CD14-positive monocyte (primary cell): ENCODE measurements around the gene BAX. TPM values are rescaled to one million over a fixed set of nuclear protein-coding genes. Genes with fewer than 3 reads are reported as not detected.

Source experiments
- DNase-seq, 3 donors: peaks; one replicate each; pipeline ENCODE4 v3.0.0-alpha.2; 2011 to 2022
- H2AFZ ChIP-seq: 2 replicates; pipeline ENCODE4 v1.6.0; 2012; ENCODE audit warnings: mild to moderate bottlenecking, low read depth, low read length, inconsistent platforms; ENCODE audit not compliant: insufficient read depth, poor library complexity, severe bottlenecking
- H3K27ac ChIP-seq, 2 donors: 1 replicate in 1 of 2; 2 replicates in 1 of 2; pipeline ENCODE4 v1.5.1; 2012 to 2013; ENCODE audit warnings: low read length in 2 of 2, control low read depth in 1 of 2, inconsistent platforms in 1 of 2, low read depth in 1 of 2, mild to moderate bottlenecking in 1 of 2
- H3K27me3 ChIP-seq, 2 donors: one replicate each; pipeline versions ENCODE4 v1.6.0 to v1.6.1; 2011 to 2013; ENCODE audit warnings: low read length in 2 of 2; ENCODE audit not compliant: control insufficient read depth in 2 of 2, insufficient read depth in 2 of 2
- H3K36me3 ChIP-seq, 2 donors: replicated peaks in 1 of 2; 1 replicate in 1 of 2; 2 replicates in 1 of 2; pipeline versions ENCODE4 v1.5.1 to v1.6.1; 2012 to 2013; ENCODE audit warnings: low read length in 2 of 2, control low read depth in 1 of 2, inconsistent platforms in 1 of 2, mild to moderate bottlenecking in 1 of 2; ENCODE audit not compliant: insufficient read depth in 2 of 2, control insufficient read depth in 1 of 2
- H3K4me1 ChIP-seq, 2 donors: 1 replicate in 1 of 2; 2 replicates in 1 of 2; pipeline versions ENCODE4 v1.5.1 to v1.6.1; 2012 to 2013; ENCODE audit warnings: low read length in 2 of 2, control low read depth in 1 of 2, inconsistent platforms in 1 of 2, mild to moderate bottlenecking in 1 of 2, moderate library complexity in 1 of 2; ENCODE audit not compliant: insufficient read depth in 2 of 2, control insufficient read depth in 1 of 2
- H3K4me2 ChIP-seq: replicated peaks from 2 replicates; pipeline ENCODE3; 2012; ENCODE audit warnings: low read length, moderate library complexity, mild to moderate bottlenecking; ENCODE audit not compliant: poor library complexity, severe bottlenecking; ENCODE audit errors: extremely low read depth
- H3K4me3 ChIP-seq, 3 experiments: fragments of 200-600 bp in 1 of 3; sonication (generic) in 1 of 3; replicated peaks in 1 of 3; 1 replicate in 2 of 3; 2 replicates in 1 of 3; pipeline ENCODE4 v1.5.1; 2011 to 2013; ENCODE audit warnings: low read length in 3 of 3, mild to moderate bottlenecking in 3 of 3, control low read depth in 2 of 3, low read depth in 2 of 3, inconsistent platforms in 1 of 3, moderate library complexity in 1 of 3
- H3K79me2 ChIP-seq: 2 replicates; pipeline ENCODE4 v1.6.0; 2012; ENCODE audit warnings: mild to moderate bottlenecking, control low read depth, inconsistent platforms, low read length, moderate library complexity; ENCODE audit not compliant: insufficient read depth
- H3K9ac ChIP-seq: 2 replicates; pipeline ENCODE4 v1.6.0; 2017; ENCODE audit warnings: low read length, mild to moderate bottlenecking; ENCODE audit not compliant: insufficient read depth, poor library complexity, severe bottlenecking
- H3K9me3 ChIP-seq, 2 donors: replicated peaks in 1 of 2; 1 replicate in 1 of 2; 2 replicates in 1 of 2; pipeline versions ENCODE4 v1.5.1 to v1.6.1; 2012 to 2013; ENCODE audit warnings: low read length in 2 of 2, control low read depth in 1 of 2; ENCODE audit not compliant: control insufficient read depth in 1 of 2, insufficient read depth in 1 of 2
- H4K20me1 ChIP-seq: 2 replicates; pipeline ENCODE4 v1.6.0; 2012; ENCODE audit warnings: mild to moderate bottlenecking, low read length, control low read depth, moderate library complexity; ENCODE audit not compliant: insufficient read depth
- H3K27ac Mint-ChIP-seq, 7 donors: one replicate each; pipeline ENCODE4 v1.8.0; 2020; ENCODE audit warnings: mild to moderate bottlenecking in 7 of 7, mixed read lengths in 7 of 7, moderate library complexity in 6 of 7, inconsistent platforms in 2 of 7
- H3K27me3 Mint-ChIP-seq, 3 donors: one replicate each; pipeline ENCODE4 v1.8.0; 2021 to 2022; ENCODE audit warnings: low read depth in 3 of 3, mild to moderate bottlenecking in 3 of 3, mixed read lengths in 3 of 3, moderate library complexity in 3 of 3, inconsistent platforms in 1 of 3
- H3K36me3 Mint-ChIP-seq, 2 donors: one replicate each; pipeline ENCODE4 v1.8.0; 2020; ENCODE audit warnings: mixed read lengths in 2 of 2, inconsistent platforms in 1 of 2, mild to moderate bottlenecking in 1 of 2
- H3K4me1 Mint-ChIP-seq: one replicate; pipeline ENCODE4 v1.8.0; 2020; ENCODE audit warnings: mild to moderate bottlenecking, mixed read lengths
- H3K4me3 Mint-ChIP-seq, 2 donors: one replicate each; pipeline ENCODE4 v1.8.0; 2020; ENCODE audit warnings: mild to moderate bottlenecking in 2 of 2, mixed read lengths in 2 of 2, moderate library complexity in 1 of 2
- H3K9me3 Mint-ChIP-seq, 7 donors: one replicate each; pipeline ENCODE4 v1.8.0; 2020 to 2022; ENCODE audit warnings: mixed read lengths in 7 of 7, mild to moderate bottlenecking in 6 of 7, moderate library complexity in 6 of 7, inconsistent platforms in 2 of 7
- WGBS: methylation state at CpG from one replicate; pipeline ENCODE4 v1.1.5; 2013; ENCODE audit warnings: missing lambda C conversion rate; ENCODE audit not compliant: insufficient coverage; 5-methylcytosine and 5-hydroxymethylcytosine counted together
- intact Hi-C, 2 donors: fragments of 100-400 bp; cut with micrococcal nuclease; formaldehyde crosslinking; loops; one replicate each; pipeline versions ENCODE4 v1.15.0 to v1.15.1; 2023
- polyA plus RNA-seq, 3 donors: library from polyadenylated mRNA; depleted of rRNA in 1 of 3; unstranded in 2 of 3; stranded (reverse) in 1 of 3; fragments of 300-500 nt in 2 of 3; fragments of >200 nt in 1 of 3; fragmentation: Illumina TruSeq in 2 of 3; gene quantifications; 1 replicate in 2 of 3; 2 replicates in 1 of 3; pipeline ENCODE4 v1.2.3, GENCODE V29; 2012 to 2021
- TF ChIP-seq, protein P1 (sequence below): fragments of 200-600 bp; IDR thresholded peaks from one replicate; pipeline ENCODE4 v1.8.0; 2022; ENCODE audit warnings: antibody characterized with exemption, mild to moderate bottlenecking

The BAX gene
- polyA plus RNA-seq, 3 donors, result 69.2 to 135 (median 80.5) TPM

DNA sequence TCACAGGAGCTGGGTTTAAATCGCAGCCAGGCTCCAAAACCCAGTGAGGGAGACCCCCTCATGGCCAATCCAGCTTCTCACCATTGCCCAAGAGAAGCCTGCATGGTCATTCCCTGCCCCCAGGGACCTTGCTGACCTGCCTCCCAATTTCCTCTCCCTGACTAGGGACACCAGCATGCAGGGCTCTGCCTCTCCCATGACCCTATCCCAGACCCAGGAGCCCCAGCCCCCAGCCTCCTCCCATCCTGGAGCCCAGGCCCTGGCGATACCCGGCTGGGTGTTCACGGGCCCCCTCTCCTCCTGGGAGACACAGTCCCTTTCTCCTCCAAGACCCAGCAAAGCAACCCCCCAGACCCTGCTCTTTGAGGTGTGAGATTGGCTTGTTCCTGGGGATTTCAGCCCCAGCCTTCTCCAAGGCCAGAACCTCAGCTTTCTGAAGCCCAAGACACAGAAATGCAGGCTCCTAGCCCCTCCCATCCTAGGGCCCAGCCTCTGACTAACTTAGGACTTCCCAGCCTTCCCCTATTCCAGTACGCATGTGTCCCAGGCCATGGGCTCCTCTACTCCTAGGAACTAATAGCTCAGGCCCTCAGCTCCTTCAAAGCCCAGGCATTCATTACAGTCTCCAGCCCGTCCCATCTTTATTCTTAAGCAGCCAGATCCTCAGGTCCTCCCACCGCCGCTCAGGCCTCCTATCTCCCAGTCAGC, 37.4 kb downstream of the BAX start:
- H3K27ac Mint-ChIP-seq, result peak overlapping the region; percentile 91 to 99 (median 97)
- H4K20me1 ChIP-seq, result peaks cover 8% of the 10 kb centered on the region
- H3K36me3 Mint-ChIP-seq, result peaks cover 22 to 45% of the 10 kb centered on the region in 2 donors
- peak overlapping the region; percentile 78 to 98 (median 93) for H3K4me3 ChIP-seq
- intact Hi-C loops, result loop anchor here in 1 of 2 donors (10.0 kb wide), 1 partner anchor 667 kb away; the partner anchor contains the start of gene EMP3
- H3K27ac ChIP-seq, result peak overlapping the region; percentile 86 to 94
- peaks cover 65% of the 10 kb centered on the region for H3K79me2 ChIP-seq
- TF ChIP-seq, protein P1, sequence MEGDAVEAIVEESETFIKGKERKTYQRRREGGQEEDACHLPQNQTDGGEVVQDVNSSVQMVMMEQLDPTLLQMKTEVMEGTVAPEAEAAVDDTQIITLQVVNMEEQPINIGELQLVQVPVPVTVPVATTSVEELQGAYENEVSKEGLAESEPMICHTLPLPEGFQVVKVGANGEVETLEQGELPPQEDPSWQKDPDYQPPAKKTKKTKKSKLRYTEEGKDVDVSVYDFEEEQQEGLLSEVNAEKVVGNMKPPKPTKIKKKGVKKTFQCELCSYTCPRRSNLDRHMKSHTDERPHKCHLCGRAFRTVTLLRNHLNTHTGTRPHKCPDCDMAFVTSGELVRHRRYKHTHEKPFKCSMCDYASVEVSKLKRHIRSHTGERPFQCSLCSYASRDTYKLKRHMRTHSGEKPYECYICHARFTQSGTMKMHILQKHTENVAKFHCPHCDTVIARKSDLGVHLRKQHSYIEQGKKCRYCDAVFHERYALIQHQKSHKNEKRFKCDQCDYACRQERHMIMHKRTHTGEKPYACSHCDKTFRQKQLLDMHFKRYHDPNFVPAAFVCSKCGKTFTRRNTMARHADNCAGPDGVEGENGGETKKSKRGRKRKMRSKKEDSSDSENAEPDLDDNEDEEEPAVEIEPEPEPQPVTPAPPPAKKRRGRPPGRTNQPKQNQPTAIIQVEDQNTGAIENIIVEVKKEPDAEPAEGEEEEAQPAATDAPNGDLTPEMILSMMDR, result no peak
- H3K9ac ChIP-seq, result peak overlapping the region; percentile 85
- no peaks in the 10 kb centered on the region for H3K27me3 ChIP-seq
- peaks cover 26% of the 10 kb centered on the region for H3K4me1 Mint-ChIP-seq
- peaks cover 25 to 40% of the 10 kb centered on the region in 2 donors for H3K4me1 ChIP-seq
- peaks cover 18 to 33% of the 10 kb centered on the region in 2 donors for H3K36me3 ChIP-seq
- H3K4me3 Mint-ChIP-seq, result peak overlapping the region; percentile 92 to 94
- peak overlapping the region; percentile 95 for H2AFZ ChIP-seq
- H3K27me3 Mint-ChIP-seq, result peaks cover 0 to 3% (median 0%) of the 10 kb centered on the region in 3 donors
- WGBS, result 21% methylated on average over 4 of the region's 8 CpGs
- H3K9me3 ChIP-seq, result no peaks in the 10 kb centered on the region
- peaks cover 0 to 1% (median 0%) of the 10 kb centered on the region in 7 donors for H3K9me3 Mint-ChIP-seq
- peak overlapping the region; percentile 98 for H3K4me2 ChIP-seq
- DNase-seq, result peak; percentile 39 to 91 (median 50)

DNA sequence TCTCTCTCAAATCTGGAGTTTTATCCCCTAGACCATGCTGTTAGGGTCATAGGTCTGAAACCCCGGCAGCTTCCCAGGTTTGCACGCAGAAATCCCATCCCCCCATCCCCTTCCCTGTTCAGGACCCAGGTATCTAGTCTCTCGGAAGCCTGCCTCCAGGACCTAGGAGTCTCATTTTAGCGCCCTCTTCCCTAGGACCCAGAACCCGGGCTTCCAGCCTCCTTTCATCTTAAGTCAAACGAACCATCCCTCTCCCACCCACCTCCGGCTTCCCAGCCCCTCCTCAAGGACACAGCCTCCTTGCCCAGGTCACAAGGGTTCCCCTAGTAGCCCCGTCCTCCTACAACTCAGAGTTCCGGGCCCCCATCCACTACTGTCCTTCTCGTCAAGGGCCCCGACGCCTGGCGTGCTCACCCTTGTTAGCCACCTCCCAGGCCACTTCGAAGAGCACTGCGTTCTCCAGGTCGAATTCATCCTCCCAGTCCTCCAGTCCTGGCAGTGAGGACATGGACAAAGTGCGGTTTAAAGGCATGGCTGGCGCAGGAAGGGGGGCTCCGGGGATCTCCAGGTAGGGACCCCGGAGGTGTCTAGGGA, 38.0 kb downstream of the BAX start:
- peaks cover 25 to 40% of the 10 kb centered on the region in 2 donors for H3K4me1 ChIP-seq
- WGBS, result 0% methylated on average over 16 of the region's 20 CpGs
- H3K36me3 ChIP-seq, result peaks cover 18 to 27% of the 10 kb centered on the region in 2 donors
- peak overlapping the region; percentile 78 to 98 (median 93) for H3K4me3 ChIP-seq
- peak overlapping the region; percentile 86 to 94 for H3K27ac ChIP-seq
- H3K9me3 ChIP-seq, result no peaks in the 10 kb centered on the region
- DNase-seq, result no peak
- TF ChIP-seq, protein P1, result no peak
- peak overlapping the region; percentile 98 for H3K4me2 ChIP-seq
- intact Hi-C loops, result loop anchor here in 1 of 2 donors (10.0 kb wide), 1 partner anchor 668 kb away; the partner anchor contains the start of gene EMP3
- Mint-ChIP-seq H3K4me1 (peaks cover 26% of the 10 kb centered on the region), H3K27me3 (peaks cover 0 to 3% (median 0%) of the 10 kb centered on the region in 3 donors), H3K4me3 (peak overlapping the region; percentile 92 to 94), H3K36me3 (peaks cover 20 to 39% of the 10 kb centered on the region in 2 donors), H3K27ac (peak overlapping the region; percentile 91 to 99 (median 97)), H3K9me3 (peaks cover 0 to 1% (median 0%) of the 10 kb centered on the region in 7 donors)
- peak overlapping the region; percentile 85 for H3K9ac ChIP-seq
- peaks cover 8% of the 10 kb centered on the region for H4K20me1 ChIP-seq
- H3K79me2 ChIP-seq, result peaks cover 71% of the 10 kb centered on the region
- no peaks in the 10 kb centered on the region for H3K27me3 ChIP-seq
- peak overlapping the region; percentile 95 for H2AFZ ChIP-seq
